ENCODE data around the gene RPL19. TPM values are rescaled to one million over a fixed set of nuclear protein-coding genes. Genes with fewer than 3 reads are reported as not detected.
"Not testable (repeated sequence)": the region's sequence is repeated elsewhere in the genome, so short reads cannot be mapped to it uniquely, and the experiment has no call there.

RPL19 gene
- total RNA-seq = 1,170 TPM

- DNase-seq (ENCODE audit: low spot score) (peak; percentile 89), ATAC-seq (peak; percentile 83)
These were observed at the start of gene RPL19 for GRCh38 chr17:39200070-39200879. Gene RPL19, plus strand, starts transcription at chr17:39200283. Its CDS starts 62 bp downstream, at chr17:39200345.

GRCh38 chr17:39150795-39151149 lies 49.3 kb upstream of the RPL19 start:
- DNase-seq (ENCODE audit: low spot score) (no peak), ATAC-seq (no peak)
- intact Hi-C loops (cut with DNase I) = loop anchor here (5.0 to 10.0 kb wide), 2 partner anchors 168 to 276 kb away; partner anchors contain the start of gene LASP1

More at GRCh38 chr17:39200070-39200879, at the start of gene RPL19:
- intact Hi-C loops (cut with DNase I) = no loop called here

- no peak for ATAC-seq
- intact Hi-C loops (cut with DNase I) = loop anchor here (5.0 to 10.0 kb wide), 2 partner anchors 169 to 277 kb away; partner anchors contain the start of gene LASP1
- DNase-seq (ENCODE audit: low spot score) = no peak
These were observed 48.7 kb upstream of the RPL19 start, which contains the start of gene PLXDC1 for GRCh38 chr17:39151150-39151942. Gene PLXDC1, minus strand, starts transcription at chr17:39151637. Its CDS starts 200 bp downstream, at chr17:39151437.

GRCh38 chr17:39151943-39152818 lies 47.9 kb upstream of the RPL19 start:
- intact Hi-C loops (cut with DNase I) = loop anchor here (5.0 to 10.0 kb wide), 2 partner anchors 170 to 277 kb away; partner anchors contain the start of gene LASP1
- ATAC-seq (peak; percentile 29), DNase-seq (ENCODE audit: low spot score) (no peak)

GRCh38 chr17:39153599-39154051 lies 46.5 kb upstream of the RPL19 start:
- peak; percentile 93 for ATAC-seq
- intact Hi-C loops (cut with DNase I) = loop anchor here (5.0 to 10.0 kb wide), 2 partner anchors 171 to 279 kb away; partner anchors contain the start of gene LASP1
- peak; percentile 98 for DNase-seq (ENCODE audit: low spot score)

GRCh38 chr17:39155654-39156053 lies 44.4 kb upstream of the RPL19 start:
- no peak for ATAC-seq
- DNase-seq (ENCODE audit: low spot score) = no peak
- intact Hi-C loops (cut with DNase I) = loop anchor here (10.0 kb wide), 1 partner anchor 281 kb away; the partner anchor contains the start of gene LASP1

- intact Hi-C loops (cut with DNase I) = loop anchor here (10.0 kb wide), 1 partner anchor 282 kb away; the partner anchor contains the start of gene LASP1
- DNase-seq (ENCODE audit: low spot score) (no peak), ATAC-seq (no peak)
These were observed 43.6 kb upstream of the RPL19 start for GRCh38 chr17:39156491-39156890.

- intact Hi-C loops (cut with DNase I) = loop anchor here (10.0 kb wide), 1 partner anchor 284 kb away; the partner anchor contains the start of gene LASP1
- ATAC-seq = no peak
- no peak for DNase-seq (ENCODE audit: low spot score)
These were observed 41.5 kb upstream of the RPL19 start for GRCh38 chr17:39158623-39159022.

- intact Hi-C loops (cut with DNase I) = no loop called here
- no peak for DNase-seq (ENCODE audit: low spot score)
- ATAC-seq = no peak
These were observed 38.1 kb upstream of the RPL19 start for GRCh38 chr17:39161962-39162361.

GRCh38 chr17:39164675-39165143 lies 35.4 kb upstream of the RPL19 start:
- intact Hi-C loops (cut with DNase I) = no loop called here
- DNase-seq (ENCODE audit: low spot score) = peak; percentile 93
- peak; percentile 94 for ATAC-seq

- ATAC-seq (peak; percentile 13), DNase-seq (ENCODE audit: low spot score) (no peak)
- intact Hi-C loops (cut with DNase I) = no loop called here
These were observed 34.8 kb upstream of the RPL19 start for GRCh38 chr17:39165178-39165840.

GRCh38 chr17:39165841-39166349 lies 34.2 kb upstream of the RPL19 start, which contains the start of gene ARL5C:
Gene ARL5C, minus strand, starts transcription at chr17:39166161. Its CDS starts 401 bp downstream, at chr17:39165760.
- intact Hi-C loops (cut with DNase I) = no loop called here
- DNase-seq (ENCODE audit: low spot score) (no peak), ATAC-seq (no peak)

GRCh38 chr17:39166437-39167335 lies 33.4 kb upstream of the RPL19 start:
- DNase-seq (ENCODE audit: low spot score) (no peak), ATAC-seq (no peak)
- intact Hi-C loops (cut with DNase I) = no loop called here

GRCh38 chr17:39167476-39167875 lies 32.6 kb upstream of the RPL19 start:
- peak; percentile 60 for ATAC-seq
- intact Hi-C loops (cut with DNase I) = no loop called here
- DNase-seq (ENCODE audit: low spot score) = no peak

- DNase-seq (ENCODE audit: low spot score); ATAC-seq; intact Hi-C loops (cut with DNase I): not testable (repeated sequence)
These were observed 31.6 kb upstream of the RPL19 start for GRCh38 chr17:39168503-39168902.

GRCh38 chr17:39169101-39169500 lies 31.0 kb upstream of the RPL19 start:
- intact Hi-C loops (cut with DNase I) = no loop called here
- DNase-seq (ENCODE audit: low spot score) = no peak
- no peak for ATAC-seq
